Activated T-cell treated with anti-CD3 and anti-CD28 coated beads for 48 hours (primary cell): Measurements from ENCODE around the gene SCN3B.
"Not testable (repeated sequence)": the region's sequence is repeated elsewhere in the genome, so short reads cannot be mapped to it uniquely, and the experiment has no call there.

Source experiments
- DNase-seq: peaks from one replicate; pipeline ENCODE4 v3.0.0-alpha.2; 2020; ENCODE audit warnings: low read depth

SCN3B gene, protein sequence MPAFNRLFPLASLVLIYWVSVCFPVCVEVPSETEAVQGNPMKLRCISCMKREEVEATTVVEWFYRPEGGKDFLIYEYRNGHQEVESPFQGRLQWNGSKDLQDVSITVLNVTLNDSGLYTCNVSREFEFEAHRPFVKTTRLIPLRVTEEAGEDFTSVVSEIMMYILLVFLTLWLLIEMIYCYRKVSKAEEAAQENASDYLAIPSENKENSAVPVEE

DNA sequence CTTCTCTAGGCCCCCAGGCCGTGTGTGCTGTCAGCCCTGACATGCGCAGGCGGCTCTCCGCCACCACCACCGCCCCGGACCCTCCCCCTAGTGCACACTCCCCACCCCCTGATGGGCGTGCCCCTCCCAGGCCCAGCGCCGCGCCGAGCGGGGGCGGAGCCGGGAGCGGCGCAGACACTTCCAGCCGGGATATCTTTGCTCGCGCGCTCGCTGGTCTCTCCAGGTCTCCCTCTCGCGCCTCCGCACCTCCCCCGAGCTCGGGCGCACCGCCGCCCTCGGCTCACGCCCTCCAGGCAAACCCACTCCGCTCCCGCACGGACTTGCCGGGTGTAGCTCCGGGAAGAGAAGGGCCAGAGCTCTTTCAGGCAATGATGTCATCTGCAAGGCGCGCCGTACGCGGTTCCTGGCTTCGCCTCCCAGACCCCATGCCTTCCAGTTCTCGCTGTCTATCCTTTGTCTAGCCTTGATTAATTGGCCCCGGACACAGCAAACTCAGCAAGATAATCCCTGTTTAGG lies at the start of gene SCN3B:
Gene SCN3B (minus strand): TSS at position 59 of the 516 bp plus-strand sequence. CDS start 823 bp downstream, outside the sequence.
- DNase-seq = peak; percentile 14

DNA sequence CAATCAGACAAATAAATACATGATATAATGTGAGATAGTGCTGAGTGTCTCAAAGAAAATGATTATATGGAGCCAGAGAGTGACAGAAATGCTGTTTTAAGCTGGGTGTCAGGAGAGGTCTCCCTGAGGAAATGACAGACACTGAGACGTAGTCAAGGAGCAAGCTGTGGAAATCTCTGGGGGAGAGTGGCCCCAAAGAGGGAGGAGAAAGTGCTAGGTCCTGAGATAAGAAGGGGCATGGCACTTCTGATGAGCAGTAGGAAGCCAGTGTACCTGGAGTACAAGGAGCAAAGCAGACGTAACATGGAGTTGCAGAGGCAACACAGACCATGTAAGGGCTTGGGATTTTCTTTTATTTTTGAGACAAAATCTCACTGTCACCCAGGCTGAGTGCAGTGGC lies 48.3 kb upstream of the SCN3B start:
- no peak for DNase-seq

- DNase-seq = no peak
These were observed 47.7 kb upstream of the SCN3B start for GRCh38 chr11:123702139-123702538.

- DNase-seq = no peak
These were observed 46.3 kb upstream of the SCN3B start for GRCh38 chr11:123700772-123701171.

DNA sequence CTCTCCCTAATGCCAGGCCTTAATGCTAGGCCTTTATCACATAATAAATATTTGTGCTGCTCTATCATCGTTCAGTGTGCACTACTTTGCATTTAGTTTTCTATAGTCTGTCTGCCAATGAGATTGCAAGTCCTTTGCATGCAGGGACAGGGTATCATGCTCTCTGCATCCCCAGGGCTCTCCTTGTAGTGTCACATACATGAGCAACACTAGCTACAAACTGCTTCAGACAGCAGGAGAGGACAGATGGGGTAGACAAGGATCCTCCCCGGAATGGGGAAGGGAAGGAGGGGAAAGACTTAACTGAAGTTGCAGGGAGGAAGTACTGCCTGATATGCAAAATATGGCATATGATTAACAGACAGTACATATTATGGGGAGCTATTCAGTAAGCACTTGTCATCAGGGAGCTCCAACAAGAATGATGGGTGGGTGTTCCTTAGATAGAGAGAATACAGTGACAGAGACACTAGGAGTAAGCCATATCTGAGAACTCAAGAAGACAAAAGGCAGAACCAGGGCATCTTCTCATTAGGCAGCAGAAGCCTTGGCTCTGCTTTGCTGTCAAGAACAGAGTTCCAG lies 44.2 kb upstream of the SCN3B start:
- no peak for DNase-seq

DNA sequence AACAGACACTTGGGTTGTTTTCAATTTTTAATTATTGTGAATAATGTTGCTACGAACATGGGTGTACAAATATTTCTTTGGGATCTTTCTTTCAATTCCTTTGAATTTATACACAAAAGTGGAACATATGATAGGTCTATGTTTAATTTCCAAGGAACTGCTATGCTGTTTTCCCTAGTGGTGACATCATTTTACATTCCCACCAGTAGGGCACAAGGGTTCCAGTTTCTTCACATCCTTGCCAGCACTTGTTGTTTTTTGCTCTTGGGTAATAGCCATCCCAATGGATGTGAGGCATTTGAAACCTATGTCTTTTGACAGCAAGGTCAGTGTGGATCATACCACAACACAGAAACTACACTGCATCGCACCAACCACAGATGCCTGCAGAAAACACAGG lies 41.8 kb upstream of the SCN3B start:
- DNase-seq = no peak

DNA sequence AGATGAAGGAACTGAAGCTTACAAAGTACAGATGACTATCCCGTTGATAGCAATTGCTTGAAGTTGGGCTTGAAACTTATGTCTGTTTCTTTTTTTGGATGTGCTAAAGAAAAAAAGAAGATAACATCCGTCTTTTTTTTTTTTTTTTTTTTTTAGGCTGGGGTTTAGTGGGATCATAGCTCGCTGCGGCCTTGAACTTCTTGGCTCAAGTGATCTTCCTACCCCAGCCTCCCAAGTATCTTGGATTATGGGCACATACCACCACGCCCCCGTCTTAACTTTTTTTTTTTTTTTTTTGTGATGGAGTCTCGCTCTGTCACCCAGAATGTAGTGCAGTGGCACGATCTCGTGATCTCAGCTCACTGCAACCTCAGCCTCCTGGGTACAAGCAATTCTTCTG lies 40.8 kb upstream of the SCN3B start:
- no peak for DNase-seq

DNA sequence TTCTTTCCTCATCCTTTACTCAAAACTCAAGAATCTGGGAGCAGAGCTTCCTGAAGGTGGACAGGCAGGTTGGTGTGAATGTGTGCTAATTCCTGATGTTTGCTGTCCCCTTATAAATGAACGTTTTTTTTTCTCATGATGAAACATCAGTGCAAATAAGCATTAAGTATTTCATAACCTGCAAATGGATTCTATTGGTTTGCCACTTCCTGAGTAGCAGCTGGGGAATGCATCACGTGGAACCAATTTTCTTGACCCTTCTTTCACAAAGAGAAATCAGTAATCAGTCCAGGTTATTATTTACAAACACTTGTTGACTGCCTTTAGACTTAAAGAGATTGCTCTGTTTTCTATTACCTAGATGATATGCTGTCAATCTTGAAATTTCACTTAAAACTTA lies 40.1 kb upstream of the SCN3B start:
- DNase-seq = no peak

DNA sequence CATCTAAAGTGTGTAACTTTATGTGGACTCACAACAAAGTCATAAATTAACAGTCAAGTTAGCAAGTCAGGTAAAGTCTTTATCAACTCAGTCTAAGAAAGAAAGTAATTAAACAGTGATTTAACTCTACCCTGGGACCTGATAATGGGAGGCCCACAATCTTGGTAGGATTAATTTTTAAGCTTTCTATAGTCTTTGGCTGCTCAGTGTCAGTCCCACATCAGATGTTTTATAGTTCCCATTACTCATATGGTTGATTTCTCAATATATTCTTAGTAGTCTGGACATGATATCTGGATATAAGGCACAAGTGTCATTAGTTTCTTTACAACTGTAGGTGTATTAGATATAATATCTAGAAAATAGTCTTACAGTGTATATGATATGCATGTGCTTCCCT lies 38.5 kb upstream of the SCN3B start:
- DNase-seq = no peak

DNA sequence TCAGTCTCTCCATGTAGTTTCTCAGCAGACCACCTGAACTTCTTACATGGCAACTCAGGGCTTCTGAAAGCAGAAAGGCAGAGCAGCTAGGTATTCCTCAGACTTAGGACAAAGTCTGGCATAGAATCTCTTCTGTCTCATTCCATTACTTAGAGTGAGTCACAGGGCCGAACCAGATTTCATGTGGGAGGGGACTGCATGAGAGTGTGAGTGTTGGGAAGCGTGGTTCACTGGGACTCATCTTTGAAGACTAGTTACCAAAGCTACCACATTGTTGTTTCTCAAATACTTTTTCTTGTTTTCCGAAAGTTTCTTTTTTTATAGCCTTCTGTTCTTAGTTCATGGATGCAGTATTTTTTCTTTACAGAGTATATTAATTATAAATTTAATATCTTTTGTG lies 36.1 kb upstream of the SCN3B start:
- DNase-seq = peak; percentile 5

DNA sequence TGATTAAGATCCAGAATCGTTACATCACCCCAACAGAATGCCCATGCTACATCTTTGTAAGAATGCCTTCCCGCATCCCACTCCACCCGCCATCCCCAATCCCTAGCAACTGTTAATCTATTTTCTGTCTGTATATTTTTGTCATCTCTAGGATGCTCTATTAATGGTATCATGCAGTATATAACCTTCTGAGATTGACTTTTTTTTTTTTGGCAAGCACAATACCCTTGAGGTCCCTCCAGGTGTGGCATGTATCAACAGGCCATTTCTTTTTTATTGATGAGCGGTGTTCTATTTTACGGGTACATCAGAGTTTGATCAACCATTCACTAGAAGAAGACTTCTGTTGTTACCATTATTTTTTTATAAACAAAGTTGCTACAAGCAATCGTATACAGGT lies 30.2 kb upstream of the SCN3B start:
- DNase-seq = no peak

- no peak for DNase-seq
These were observed 29.2 kb upstream of the SCN3B start for GRCh38 chr11:123683428-123684170.

GRCh38 chr11:123682696-123683410 lies 28.4 kb upstream of the SCN3B start:
- DNase-seq = no peak

DNA sequence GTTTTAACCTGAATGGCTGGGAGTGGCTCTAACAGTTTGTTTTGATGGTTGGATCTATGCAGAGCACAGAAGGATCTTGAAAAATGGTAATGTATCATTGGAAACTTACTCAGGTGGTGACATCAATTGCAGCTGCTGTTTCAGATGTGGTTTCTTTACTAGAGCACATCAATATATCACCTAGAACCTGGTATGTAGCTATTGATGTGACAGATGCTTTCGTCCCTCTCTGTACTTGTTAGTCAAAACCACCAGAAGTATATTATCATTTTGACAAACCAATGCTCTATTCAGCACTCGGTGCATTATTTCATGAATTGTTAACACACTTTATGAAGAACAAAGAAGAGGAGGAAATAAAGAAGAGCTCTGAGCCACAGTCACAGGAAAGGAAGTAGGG lies 26.6 kb upstream of the SCN3B start:
- DNase-seq = no peak

GRCh38 chr11:123678246-123678645 lies 23.8 kb upstream of the SCN3B start:
- no peak for DNase-seq

DNA sequence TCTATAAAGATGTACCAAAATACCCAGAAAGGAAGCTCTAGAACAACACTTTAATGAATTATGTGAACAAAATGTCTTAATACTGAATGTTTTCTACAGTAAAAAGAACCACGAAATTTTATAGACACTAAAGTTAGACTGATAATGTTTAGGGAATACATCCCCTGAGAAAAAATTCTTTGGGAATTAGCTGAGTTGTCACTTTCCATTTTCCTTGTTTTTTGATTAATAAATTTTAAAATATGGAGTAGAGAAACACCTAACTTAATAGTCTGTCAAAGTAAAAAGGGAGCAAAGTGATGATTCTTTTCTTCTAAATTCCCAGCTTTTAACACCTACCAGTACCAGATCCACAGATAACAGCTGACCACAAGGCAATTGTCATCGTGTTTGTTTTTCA lies 23.1 kb upstream of the SCN3B start:
- no peak for DNase-seq

DNA sequence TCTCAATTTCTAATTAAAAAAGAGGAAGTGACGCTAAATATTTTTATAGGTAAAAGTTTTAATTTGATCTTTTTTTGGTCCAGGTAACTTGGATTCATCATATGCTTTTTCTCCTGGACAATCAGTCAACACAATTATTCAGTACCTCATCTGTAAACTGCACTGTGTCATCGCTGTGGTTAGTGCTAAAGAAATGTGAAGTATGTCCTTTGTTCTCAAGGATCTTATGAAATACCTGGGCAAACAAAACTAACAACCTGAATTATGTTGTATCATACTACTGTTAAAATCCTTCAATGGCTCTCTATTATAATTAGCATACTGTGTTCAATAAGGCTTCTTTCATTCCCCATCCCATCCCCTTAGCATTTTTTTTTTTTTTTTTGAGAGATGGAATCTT lies 19.9 kb upstream of the SCN3B start:
- DNase-seq = no peak

GRCh38 chr11:123672568-123672967 lies 18.1 kb upstream of the SCN3B start:
- DNase-seq = no peak

DNA sequence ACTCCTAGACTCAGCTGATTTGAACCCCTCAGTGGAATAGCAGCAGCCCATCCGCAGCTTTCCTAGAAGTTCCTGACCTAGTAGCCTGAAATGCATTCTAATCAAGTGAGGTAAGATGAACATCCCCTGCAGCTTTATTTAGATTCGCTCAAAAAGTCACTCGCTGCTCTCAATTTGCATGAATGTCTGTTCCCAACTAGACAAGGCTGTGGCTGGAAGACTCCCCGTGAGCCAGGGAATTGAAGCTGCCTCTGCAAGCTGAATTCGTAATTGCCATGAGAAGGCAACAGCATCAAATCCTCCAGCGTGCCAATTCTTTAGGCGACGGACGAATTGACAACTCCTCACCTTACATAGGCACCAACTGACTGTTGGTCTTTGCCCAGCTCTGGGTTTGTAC lies 17.1 kb upstream of the SCN3B start:
- no peak for DNase-seq

GRCh38 chr11:123670081-123670480 lies 15.7 kb upstream of the SCN3B start:
- no peak for DNase-seq

DNA sequence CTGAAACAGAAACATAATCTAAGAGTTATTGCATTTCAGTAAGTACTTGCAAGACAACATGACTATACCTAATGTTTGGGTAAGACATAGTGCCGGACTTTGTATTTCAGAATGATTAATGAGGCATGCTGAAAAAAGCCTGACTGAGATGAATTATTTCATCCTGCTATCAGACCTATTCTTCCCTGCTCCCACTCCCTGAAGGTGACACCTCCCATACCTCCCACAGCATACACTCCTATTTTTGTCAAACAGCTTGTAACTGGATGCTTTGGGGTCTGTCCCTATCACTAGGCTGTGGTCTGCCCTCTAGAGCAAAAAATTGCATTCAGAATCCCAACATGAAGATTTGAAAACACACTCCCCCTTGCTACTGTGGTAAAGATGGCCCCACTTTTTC lies 10.9 kb upstream of the SCN3B start:
- no peak for DNase-seq

DNA sequence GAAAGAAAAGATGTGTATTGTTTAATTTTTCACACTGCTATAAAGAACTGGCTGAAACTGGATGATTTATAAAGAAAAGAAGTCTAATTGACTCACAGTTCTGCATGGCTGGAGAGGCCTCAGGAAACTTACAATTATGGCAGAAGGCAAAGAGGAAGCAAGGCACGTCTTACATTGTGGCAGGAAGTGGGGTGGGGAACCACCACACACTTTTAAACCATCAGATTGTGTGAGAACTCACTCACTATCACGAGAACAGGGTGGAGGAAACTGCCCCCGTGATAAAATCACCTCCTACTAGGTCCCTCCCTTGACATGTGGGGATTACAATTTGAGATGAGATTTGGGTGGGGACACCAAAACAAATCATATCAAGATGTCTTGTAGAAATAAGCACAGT lies 5.5 kb upstream of the SCN3B start:
- not testable (repeated sequence) for DNase-seq

DNA sequence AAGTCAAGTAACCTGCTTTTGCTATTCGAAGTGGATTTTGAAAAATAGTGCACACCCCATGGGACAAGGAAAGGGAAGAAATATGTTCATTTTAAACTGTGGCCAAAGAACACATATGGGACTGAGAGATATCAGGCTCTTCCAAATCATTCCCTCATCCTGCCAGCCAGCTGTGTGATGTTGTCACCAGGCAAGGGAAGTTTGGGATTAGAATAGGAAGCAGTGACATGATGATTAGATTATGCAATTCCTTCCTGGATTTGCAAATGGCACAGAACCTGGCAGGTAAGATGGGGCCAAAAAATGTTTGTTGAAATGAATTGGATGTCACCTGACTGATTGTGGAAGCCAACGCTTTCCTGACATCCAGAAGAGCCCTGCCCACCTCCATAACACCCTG lies 4.9 kb upstream of the SCN3B start:
- DNase-seq = no peak
